Kidney epithelial cell (primary cell): ENCODE data around the gene ATPAF2. TPM values are rescaled to one million over a fixed set of nuclear protein-coding genes. Genes with fewer than 3 reads are reported as not detected.

ENCODE experiments used
- DNase-seq: peaks from one replicate; pipeline ENCODE4 v3.0.0-alpha.2; 2010; ENCODE audit warnings: low read depth
- H3K27me3 ChIP-seq: 2 replicates; pipeline ENCODE4 v1.6.0; 2011; ENCODE audit warnings: low read length; ENCODE audit not compliant: control insufficient read depth, insufficient read depth
- H3K36me3 ChIP-seq: 2 replicates; pipeline ENCODE4 v1.5.1; 2011; ENCODE audit warnings: low read length; ENCODE audit not compliant: control insufficient read depth, insufficient read depth
- H3K4me3 ChIP-seq: 2 replicates; pipeline ENCODE4 v1.5.1; 2011; ENCODE audit warnings: low read depth, mild to moderate bottlenecking, control low read depth, low read length
- CTCF ChIP-seq: IDR thresholded peaks from 2 replicates; pipeline ENCODE4 v1.5.1; 2011; ENCODE audit warnings: mild to moderate bottlenecking, moderate library complexity, low read length, control low read depth, inconsistent platforms; ENCODE audit not compliant: insufficient read depth, poor library complexity, severe bottlenecking
- total RNA-seq: library from RNA; depleted of rRNA; stranded (reverse); fragments of >200 nt; gene quantifications from 2 replicates; pipeline ENCODE4 v1.2.3, GENCODE V29; 2015

ATPAF2 gene
- total RNA-seq, 1 donor from 2014 or later, result 32.3 TPM

DNA sequence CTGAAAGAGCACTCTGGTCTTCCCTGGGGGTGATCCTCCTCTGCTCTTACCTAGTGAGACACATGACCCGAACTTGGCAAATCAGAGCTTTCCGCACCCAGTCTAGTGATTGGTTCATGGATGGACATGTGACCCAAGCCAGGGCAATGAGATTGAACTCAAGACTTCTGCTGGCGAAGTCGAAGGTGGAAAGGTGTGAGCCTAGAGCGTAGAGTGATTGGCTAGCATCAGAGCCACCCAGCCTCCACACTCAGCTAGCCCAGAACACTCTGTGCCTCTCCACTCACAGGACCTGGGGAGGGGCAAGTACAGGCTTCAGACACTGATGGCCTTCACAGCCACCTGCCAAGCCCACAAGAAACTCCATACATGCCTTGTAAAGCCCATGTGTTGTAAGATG is 17.6 kb downstream of the ATPAF2 start:
- Histone ChIP-seq H3K4me3 (no peak overlapping the region), H3K36me3 (peaks cover 2% of the 10 kb centered on the region), H3K27me3 (no peaks in the 10 kb centered on the region)
- no peak for DNase-seq
- no peak for TF ChIP-seq CTCF

- H3K36me3 ChIP-seq, result peaks cover under 1% of the 10 kb centered on the region
- H3K4me3 ChIP-seq, result no peak overlapping the region
- DNase-seq, result no peak
- no peak for TF ChIP-seq CTCF
- H3K27me3 ChIP-seq, result no peaks in the 10 kb centered on the region
Measured at GRCh38 chr17:18020971-18021370, 18.0 kb downstream of the ATPAF2 start.

DNA sequence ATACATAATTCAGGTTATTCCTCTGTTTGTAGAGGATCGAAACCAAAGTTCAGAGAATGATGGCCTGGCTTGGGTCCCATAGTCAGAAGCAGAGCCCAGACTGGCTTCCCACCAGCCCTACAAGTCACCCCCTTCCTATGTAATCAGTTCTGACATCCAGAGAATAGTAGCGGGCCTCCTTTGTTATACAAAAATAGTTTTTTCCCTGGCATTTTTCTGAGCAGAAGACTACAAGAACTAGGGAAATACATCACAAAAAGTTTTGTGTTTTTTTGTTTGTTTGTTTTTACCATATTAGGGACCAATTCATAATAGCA is 19.2 kb downstream of the ATPAF2 start:
- no peak for TF ChIP-seq CTCF
- H3K36me3 ChIP-seq, result no peaks in the 10 kb centered on the region
- H3K27me3 ChIP-seq, result no peaks in the 10 kb centered on the region
- no peak for DNase-seq
- no peak overlapping the region for H3K4me3 ChIP-seq

DNA sequence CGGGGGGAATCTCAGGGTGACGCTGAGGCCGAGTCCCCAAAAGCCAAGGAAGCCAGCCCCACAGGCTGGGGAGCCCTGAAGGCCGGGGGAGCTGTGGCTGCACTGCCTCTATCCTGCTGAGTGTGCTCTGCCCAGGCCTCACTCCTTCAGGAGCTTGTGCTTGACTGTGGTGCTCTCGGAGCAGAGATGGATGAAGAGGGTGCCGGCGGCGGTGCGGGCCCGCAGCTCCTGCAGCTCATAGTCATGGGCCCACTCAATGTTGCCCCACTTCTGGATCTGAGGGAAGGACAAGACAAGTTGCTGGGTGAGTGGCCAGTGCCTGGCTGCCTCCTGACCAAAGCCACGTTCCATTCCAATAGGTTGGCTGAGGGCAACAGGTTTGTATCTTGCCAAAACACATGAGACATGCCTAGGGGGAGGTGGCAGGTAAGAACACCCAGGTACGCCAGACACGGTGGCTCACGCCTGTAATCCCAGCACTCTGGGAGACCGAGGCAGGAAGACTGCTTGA is 20.5 kb downstream of the ATPAF2 start:
- no peak for TF ChIP-seq CTCF
- no peak for DNase-seq
- Histone ChIP-seq H3K36me3 (no peaks in the 10 kb centered on the region), H3K4me3 (no peak overlapping the region), H3K27me3 (no peaks in the 10 kb centered on the region)

DNA sequence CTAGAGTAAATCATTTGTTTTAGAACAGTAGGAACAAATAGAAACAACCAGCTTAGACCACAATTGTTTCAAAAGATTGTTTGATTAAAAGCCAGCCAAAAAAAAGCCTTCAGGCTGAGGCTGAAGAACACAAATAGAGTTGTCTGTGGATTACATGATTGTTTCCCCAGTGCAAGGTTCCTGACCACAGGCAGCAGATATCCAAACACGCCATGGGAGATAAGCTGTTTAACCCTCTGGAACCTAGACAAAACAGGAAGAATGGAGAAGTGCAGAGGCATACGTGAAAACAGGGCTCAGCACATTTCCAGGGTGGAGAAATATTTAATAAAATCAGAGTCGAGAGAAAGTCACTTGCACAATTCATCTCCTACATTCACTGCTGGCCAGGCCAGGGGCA is 21.0 kb downstream of the ATPAF2 start:
- no peaks in the 10 kb centered on the region for H3K27me3 ChIP-seq
- no peak for DNase-seq
- no peaks in the 10 kb centered on the region for H3K36me3 ChIP-seq
- H3K4me3 ChIP-seq, result no peak overlapping the region
- no peak for TF ChIP-seq CTCF

DNA sequence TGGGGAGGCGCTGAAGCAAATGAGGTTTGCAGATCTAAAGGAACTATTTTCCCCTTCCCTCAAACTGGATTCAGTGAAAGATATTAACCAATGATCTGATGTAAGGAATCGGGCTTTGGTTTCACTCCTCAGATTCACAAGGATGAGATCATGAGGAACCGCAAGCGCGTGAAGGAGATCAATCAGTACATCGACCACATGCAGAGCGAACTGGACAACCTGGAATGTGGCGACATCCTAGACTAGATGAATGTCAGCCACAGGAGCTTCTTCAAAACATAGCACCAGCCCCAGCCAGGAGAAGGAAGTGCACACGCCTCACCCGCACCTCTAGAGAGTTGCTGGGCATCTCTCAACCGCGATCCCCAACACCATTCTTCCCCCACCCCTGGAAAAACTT is 22.5 kb downstream of the ATPAF2 start:
- DNase-seq, result no peak
- H3K36me3 ChIP-seq, result no peaks in the 10 kb centered on the region
- no peak overlapping the region for H3K4me3 ChIP-seq
- no peaks in the 10 kb centered on the region for H3K27me3 ChIP-seq
- TF ChIP-seq CTCF, result no peak
